ENCODE data around the gene ZNF496. TPM values are rescaled to one million over a fixed set of nuclear protein-coding genes. Genes with fewer than 3 reads are reported as not detected.

The ZNF496 gene
- total RNA-seq, 1 experiment from 2014 or later, result 26.3 TPM

Other genes with a start within 250 kb of the ZNF496 start
- gene ZNF669, start 227.5 kb downstream of the ZNF496 start, total RNA-seq (2014; rRNA removed), result 11.5 and 12.0 TPM in 2 replicates
- gene ZNF124, start 159.8 kb downstream of the ZNF496 start, total RNA-seq (2014; rRNA removed), result 19.3 and 19.9 TPM in 2 replicates
- gene VN1R5, start 75.8 kb downstream of the ZNF496 start, total RNA-seq (2014; rRNA removed), result not detected in 2 replicates
- gene NLRP3, start 84.3 kb upstream of the ZNF496 start, total RNA-seq (2014; rRNA removed), result 0.57 and 0.58 TPM in 2 replicates
- gene OR2B11, start 126.2 kb upstream of the ZNF496 start, total RNA-seq (2014; rRNA removed), result not detected in 2 replicates
- not detected in 2 replicates for gene OR2C3, start 204.6 kb upstream of the ZNF496 start, total RNA-seq (2014; rRNA removed)
- not detected in 2 replicates for gene GCSAML, start 217.3 kb upstream of the ZNF496 start, total RNA-seq (2014; rRNA removed)

Measured in LHCN-M2 (cell line).